ENCODE data around the gene BUD13. TPM values are rescaled to one million over a fixed set of nuclear protein-coding genes. Genes with fewer than 3 reads are reported as not detected.

BUD13 gene
- total and polyA plus RNA-seq, 4 donors = 10.3 to 15.7 (median 12.8) TPM

- no peak overlapping the region for H3K27ac ChIP-seq (ENCODE audit: low read depth in 1 of 2, low read length in 2 of 2)
- H3K4me1 ChIP-seq (ENCODE audit: control insufficient read depth in 1 of 2, insufficient read depth in 2 of 2, low read length in 2 of 2) = no peaks in the 10 kb centered on the region
- H3K36me3 ChIP-seq (ENCODE audit: control insufficient read depth in 1 of 2, insufficient read depth in 2 of 2, low read length in 1 of 2) = no peaks in the 10 kb centered on the region
- DNase-seq = peak in 1 of 2 donors; percentile 21
- H3K27me3 ChIP-seq (ENCODE audit: control insufficient read depth in 1 of 2, insufficient read depth in 2 of 2, low read length in 1 of 2) = no peaks in the 10 kb centered on the region
- H3K4me3 ChIP-seq (ENCODE audit: low read length in 2 of 2) = no peak overlapping the region
- 53 to 62% methylated on average over 2 of the region's 2 CpGs for WGBS, 2 donors
- no peaks in the 10 kb centered on the region for H3K9me3 ChIP-seq (ENCODE audit: control insufficient read depth, low read length)
- intact Hi-C loops (cut with DNase I) = no loop called here
- ATAC-seq (ENCODE audit: low FRiP score) = no peak
Observed at GRCh38 chr11:116731821-116732220, 41.0 kb downstream of the BUD13 start.

- ATAC-seq (ENCODE audit: low FRiP score) = no peak
- H3K27me3 ChIP-seq (ENCODE audit: control insufficient read depth in 1 of 2, insufficient read depth in 2 of 2, low read length in 1 of 2) = no peaks in the 10 kb centered on the region
- peak in 1 of 2 donors; percentile 46 for DNase-seq
- H3K9me3 ChIP-seq (ENCODE audit: control insufficient read depth, low read length) = no peaks in the 10 kb centered on the region
- WGBS, 2 donors = 33 to 42% methylated on average over 11 of the region's 11 CpGs
- no peaks in the 10 kb centered on the region for H3K36me3 ChIP-seq (ENCODE audit: control insufficient read depth in 1 of 2, insufficient read depth in 2 of 2, low read length in 1 of 2)
- intact Hi-C loops (cut with DNase I) = no loop called here
- H3K4me3 ChIP-seq (ENCODE audit: low read length in 2 of 2) = no peak overlapping the region
- no peaks in the 10 kb centered on the region for H3K4me1 ChIP-seq (ENCODE audit: control insufficient read depth in 1 of 2, insufficient read depth in 2 of 2, low read length in 2 of 2)
- no peak overlapping the region for H3K27ac ChIP-seq (ENCODE audit: low read depth in 1 of 2, low read length in 2 of 2)
Observed at GRCh38 chr11:116731097-116731761, 41.6 kb downstream of the BUD13 start.

- 6 to 8% methylated on average over 6 of the region's 6 CpGs for WGBS, 2 donors
- no peak for ATAC-seq (ENCODE audit: low FRiP score)
- intact Hi-C loops (cut with DNase I) = no loop called here
Observed at GRCh38 chr11:116730601-116731000, 42.2 kb downstream of the BUD13 start.

GRCh38 chr11:116730241-116730561 is 42.6 kb downstream of the BUD13 start:
- no peak for ATAC-seq (ENCODE audit: low FRiP score)
- H3K36me3 ChIP-seq (ENCODE audit: control insufficient read depth in 1 of 2, insufficient read depth in 2 of 2, low read length in 1 of 2) = no peaks in the 10 kb centered on the region
- H3K9me3 ChIP-seq (ENCODE audit: control insufficient read depth, low read length) = no peaks in the 10 kb centered on the region
- DNase-seq = peak in 1 of 2 donors; percentile 30
- intact Hi-C loops (cut with DNase I) = no loop called here
- no peak overlapping the region for H3K4me3 ChIP-seq (ENCODE audit: low read length in 2 of 2)
- WGBS, 2 donors = 75 to 76% methylated on average over 10 of the region's 10 CpGs
- H3K27me3 ChIP-seq (ENCODE audit: control insufficient read depth in 1 of 2, insufficient read depth in 2 of 2, low read length in 1 of 2) = no peaks in the 10 kb centered on the region
- no peaks in the 10 kb centered on the region for H3K4me1 ChIP-seq (ENCODE audit: control insufficient read depth in 1 of 2, insufficient read depth in 2 of 2, low read length in 2 of 2)
- no peak overlapping the region for H3K27ac ChIP-seq (ENCODE audit: low read depth in 1 of 2, low read length in 2 of 2)

More at GRCh38 chr11:116730601-116731000, 42.2 kb downstream of the BUD13 start:
- no peaks in the 10 kb centered on the region for H3K4me1 ChIP-seq (ENCODE audit: control insufficient read depth in 1 of 2, insufficient read depth in 2 of 2, low read length in 2 of 2)
- DNase-seq = peak in 1 of 2 donors; percentile 29
- no peaks in the 10 kb centered on the region for H3K36me3 ChIP-seq (ENCODE audit: control insufficient read depth in 1 of 2, insufficient read depth in 2 of 2, low read length in 1 of 2)
- no peak overlapping the region for H3K4me3 ChIP-seq (ENCODE audit: low read length in 2 of 2)
- no peak overlapping the region for H3K27ac ChIP-seq (ENCODE audit: low read depth in 1 of 2, low read length in 2 of 2)
- no peaks in the 10 kb centered on the region for H3K9me3 ChIP-seq (ENCODE audit: control insufficient read depth, low read length)
- H3K27me3 ChIP-seq (ENCODE audit: control insufficient read depth in 1 of 2, insufficient read depth in 2 of 2, low read length in 1 of 2) = no peaks in the 10 kb centered on the region

- Histone ChIP-seq H3K27ac (ENCODE audit: low read depth in 1 of 2, low read length in 2 of 2) (no peak overlapping the region), H3K36me3 (ENCODE audit: control insufficient read depth in 1 of 2, insufficient read depth in 2 of 2, low read length in 1 of 2) (no peaks in the 10 kb centered on the region), H3K4me1 (ENCODE audit: control insufficient read depth in 1 of 2, insufficient read depth in 2 of 2, low read length in 2 of 2) (no peaks in the 10 kb centered on the region), H3K27me3 (ENCODE audit: control insufficient read depth in 1 of 2, insufficient read depth in 2 of 2, low read length in 1 of 2) (no peaks in the 10 kb centered on the region), H3K9me3 (ENCODE audit: control insufficient read depth, low read length) (no peaks in the 10 kb centered on the region), H3K4me3 (ENCODE audit: low read length in 2 of 2) (no peak overlapping the region)
- ATAC-seq (ENCODE audit: low FRiP score) (no peak), DNase-seq (peak in 1 of 2 donors; percentile 23)
- 94 to 95% methylated on average over 8 of the region's 8 CpGs for WGBS, 2 donors
- intact Hi-C loops (cut with DNase I) = no loop called here
Observed at GRCh38 chr11:116729501-116730240, 43.1 kb downstream of the BUD13 start.

GRCh38 chr11:116727990-116728389 is 44.8 kb downstream of the BUD13 start:
- H3K27me3 ChIP-seq (ENCODE audit: control insufficient read depth in 1 of 2, insufficient read depth in 2 of 2, low read length in 1 of 2) = no peaks in the 10 kb centered on the region
- no peak overlapping the region for H3K27ac ChIP-seq (ENCODE audit: low read depth in 1 of 2, low read length in 2 of 2)
- no peaks in the 10 kb centered on the region for H3K4me1 ChIP-seq (ENCODE audit: control insufficient read depth in 1 of 2, insufficient read depth in 2 of 2, low read length in 2 of 2)
- intact Hi-C loops (cut with DNase I) = no loop called here
- H3K4me3 ChIP-seq (ENCODE audit: low read length in 2 of 2) = no peak overlapping the region
- ATAC-seq (ENCODE audit: low FRiP score) (no peak), DNase-seq (peak; percentile 6 to 55)
- 88 to 89% methylated on average over 6 of the region's 6 CpGs for WGBS, 2 donors
- no peaks in the 10 kb centered on the region for H3K36me3 ChIP-seq (ENCODE audit: control insufficient read depth in 1 of 2, insufficient read depth in 2 of 2, low read length in 1 of 2)
- H3K9me3 ChIP-seq (ENCODE audit: control insufficient read depth, low read length) = no peaks in the 10 kb centered on the region

- Histone ChIP-seq H3K4me3 (ENCODE audit: low read length in 2 of 2) (no peak overlapping the region), H3K27ac (ENCODE audit: low read depth in 1 of 2, low read length in 2 of 2) (no peak overlapping the region), H3K9me3 (ENCODE audit: control insufficient read depth, low read length) (no peaks in the 10 kb centered on the region), H3K4me1 (ENCODE audit: control insufficient read depth in 1 of 2, insufficient read depth in 2 of 2, low read length in 2 of 2) (no peaks in the 10 kb centered on the region), H3K27me3 (ENCODE audit: control insufficient read depth in 1 of 2, insufficient read depth in 2 of 2, low read length in 1 of 2) (no peaks in the 10 kb centered on the region), H3K36me3 (ENCODE audit: control insufficient read depth in 1 of 2, insufficient read depth in 2 of 2, low read length in 1 of 2) (no peaks in the 10 kb centered on the region)
- DNase-seq (peak; percentile 50 to 80), ATAC-seq (ENCODE audit: low FRiP score) (peak; percentile 48)
- WGBS, 2 donors = 53% methylated on average over 19 of the region's 19 CpGs
- intact Hi-C loops (cut with DNase I) = no loop called here
Observed at GRCh38 chr11:116725434-116726221, 47.2 kb downstream of the BUD13 start.

- intact Hi-C loops (cut with DNase I) = no loop called here
- H3K4me3 ChIP-seq (ENCODE audit: low read length in 2 of 2) = no peak overlapping the region
- DNase-seq (peak in 1 of 2 donors; percentile 20), ATAC-seq (ENCODE audit: low FRiP score) (no peak)
- WGBS, 2 donors = 86 to 88% methylated on average over 6 of the region's 6 CpGs
- no peak overlapping the region for H3K27ac ChIP-seq (ENCODE audit: low read depth in 1 of 2, low read length in 2 of 2)
- H3K36me3 ChIP-seq (ENCODE audit: control insufficient read depth in 1 of 2, insufficient read depth in 2 of 2, low read length in 1 of 2) = no peaks in the 10 kb centered on the region
- no peaks in the 10 kb centered on the region for H3K4me1 ChIP-seq (ENCODE audit: control insufficient read depth in 1 of 2, insufficient read depth in 2 of 2, low read length in 2 of 2)
- no peaks in the 10 kb centered on the region for H3K27me3 ChIP-seq (ENCODE audit: control insufficient read depth in 1 of 2, insufficient read depth in 2 of 2, low read length in 1 of 2)
- no peaks in the 10 kb centered on the region for H3K9me3 ChIP-seq (ENCODE audit: control insufficient read depth, low read length)
Observed at GRCh38 chr11:116724813-116725212, 48.0 kb downstream of the BUD13 start.
